H9 (cell line): ENCODE data around the gene FAM174C. TPM values are rescaled to one million over a fixed set of nuclear protein-coding genes. Genes with fewer than 3 reads are reported as not detected.

Experiments used
- DNase-seq: peaks from one replicate; pipeline ENCODE4 v3.0.0-alpha.2; 2017
- H2AFZ ChIP-seq: one replicate; pipeline ENCODE4 v1.6.1; 2013; ENCODE audit warnings: mild to moderate bottlenecking, low read length, control low read depth, moderate library complexity
- H2AK5ac ChIP-seq: 2 replicates; pipeline ENCODE4 v1.6.1; 2013; ENCODE audit warnings: low read length, control low read depth, mixed read lengths; ENCODE audit not compliant: insufficient read length
- H2BK120ac ChIP-seq: one replicate; pipeline ENCODE4 v1.6.1; 2013; ENCODE audit warnings: low read depth, mild to moderate bottlenecking, low read length, control low read depth, inconsistent platforms; ENCODE audit not compliant: poor library complexity, severe bottlenecking
- H2BK12ac ChIP-seq: 2 replicates; pipeline ENCODE4 v1.6.1; 2013; ENCODE audit warnings: low read length, control low read depth, mixed read lengths, low read depth; ENCODE audit not compliant: insufficient read length
- H2BK15ac ChIP-seq: 2 replicates; pipeline ENCODE4 v1.6.1; 2013; ENCODE audit warnings: low read depth, low read length, control low read depth
- H2BK20ac ChIP-seq: one replicate; pipeline ENCODE4 v1.6.1; 2013; ENCODE audit warnings: low read depth, mild to moderate bottlenecking, low read length, control low read depth, inconsistent platforms; ENCODE audit not compliant: poor library complexity, severe bottlenecking
- H2BK5ac ChIP-seq: 2 replicates; pipeline ENCODE4 v1.6.1; 2013; ENCODE audit warnings: low read length, control low read depth, mixed read lengths; ENCODE audit not compliant: insufficient read length
- H3K14ac ChIP-seq: 2 replicates; pipeline ENCODE4 v1.6.1; 2013; ENCODE audit warnings: low read length, control low read depth; ENCODE audit not compliant: insufficient read depth
- H3K18ac ChIP-seq: 2 replicates; pipeline ENCODE4 v1.6.1; 2013; ENCODE audit warnings: low read depth, mild to moderate bottlenecking, mixed read lengths, low read length, control low read depth; ENCODE audit not compliant: insufficient read length
- H3K23ac ChIP-seq: 2 replicates; pipeline ENCODE4 v1.6.1; 2013; ENCODE audit warnings: low read length, control low read depth, mixed read lengths, low read depth; ENCODE audit not compliant: insufficient read length
- H3K23me2 ChIP-seq: 2 replicates; pipeline ENCODE4 v1.6.1; 2013; ENCODE audit warnings: low read depth, mild to moderate bottlenecking, mixed read lengths, low read length, control low read depth; ENCODE audit not compliant: insufficient read length, poor library complexity, severe bottlenecking
- H3K27ac ChIP-seq: 2 replicates; pipeline ENCODE4 v1.5.1; 2013; ENCODE audit warnings: low read length, control low read depth, mixed read lengths, low read depth; ENCODE audit not compliant: insufficient read length
- H3K27me3 ChIP-seq: 2 replicates; pipeline ENCODE4 v1.6.1; 2013; ENCODE audit warnings: low read length, control low read depth, inconsistent platforms; ENCODE audit not compliant: insufficient read depth
- H3K4ac ChIP-seq: 2 replicates; pipeline ENCODE4 v1.6.1; 2013; ENCODE audit warnings: low read depth, mild to moderate bottlenecking, control low read depth, inconsistent platforms, low read length, moderate library complexity
- H3K4me1 ChIP-seq: 2 replicates; pipeline ENCODE4 v1.6.1; 2013; ENCODE audit warnings: low read length, control low read depth, inconsistent platforms; ENCODE audit not compliant: insufficient read depth
- H3K4me2 ChIP-seq: 2 replicates; pipeline ENCODE4 v1.6.1; 2013; ENCODE audit warnings: low read length, control low read depth, mixed read lengths; ENCODE audit not compliant: insufficient read length, insufficient read depth
- H3K56ac ChIP-seq: 2 replicates; pipeline ENCODE4 v1.6.1; 2013; ENCODE audit warnings: low read depth, mild to moderate bottlenecking, mixed read lengths, low read length, control low read depth; ENCODE audit not compliant: insufficient read length
- H3K79me1 ChIP-seq: 2 replicates; pipeline ENCODE4 v1.6.1; 2013; ENCODE audit warnings: low read depth, mild to moderate bottlenecking, moderate library complexity, low read length, control low read depth, inconsistent platforms; ENCODE audit not compliant: insufficient read depth, poor library complexity, severe bottlenecking
- H3K79me2 ChIP-seq: 2 replicates; pipeline ENCODE4 v1.6.1; 2013; ENCODE audit warnings: low read length, control low read depth, inconsistent platforms; ENCODE audit not compliant: insufficient read depth
- H3K9ac ChIP-seq: 2 replicates; pipeline ENCODE4 v1.6.1; 2013; ENCODE audit warnings: low read length, control low read depth, mixed read lengths; ENCODE audit not compliant: insufficient read length; ENCODE audit errors: extremely low read depth
- H3K9me3 ChIP-seq: one replicate; pipeline ENCODE4 v1.6.1; 2013; ENCODE audit warnings: low read depth, low read length, inconsistent platforms; ENCODE audit not compliant: control insufficient read depth
- H3T11ph ChIP-seq: one replicate; pipeline ENCODE4 v1.6.1; 2013; ENCODE audit warnings: mild to moderate bottlenecking, low read length, control low read depth, inconsistent platforms
- H4K20me1 ChIP-seq: one replicate; pipeline ENCODE4 v1.6.1; 2013; ENCODE audit not compliant: control insufficient read depth, insufficient read length, insufficient read depth
- H4K5ac ChIP-seq: 2 replicates; pipeline ENCODE4 v1.6.1; 2013; ENCODE audit warnings: low read depth, mild to moderate bottlenecking, mixed read lengths, low read length, control low read depth; ENCODE audit not compliant: insufficient read length
- H4K8ac ChIP-seq: replicated peaks from 2 replicates; pipeline ENCODE4 v1.6.1; 2013; ENCODE audit warnings: low read length, control low read depth, mixed read lengths, low read depth; ENCODE audit not compliant: insufficient read length
- H4K91ac ChIP-seq: 2 replicates; pipeline ENCODE4 v1.6.1; 2013; ENCODE audit warnings: low read depth, mild to moderate bottlenecking, moderate library complexity, mixed read lengths, low read length, control low read depth; ENCODE audit not compliant: insufficient read length
- H3K27ac Mint-ChIP-seq, 3 experiments: 2 replicates in 2 of 3; 3 replicates in 1 of 3; pipeline ENCODE4 v1.8.0; 2020 to 2021; ENCODE audit warnings: mixed read lengths in 3 of 3, mild to moderate bottlenecking in 1 of 3, moderate library complexity in 1 of 3
- H3K27me3 Mint-ChIP-seq: 2 replicates; pipeline ENCODE4 v1.8.0; 2021; ENCODE audit warnings: low read depth, mild to moderate bottlenecking, moderate library complexity, mixed read lengths
- H3K36me3 Mint-ChIP-seq, 3 experiments: 2 replicates in 2 of 3; 3 replicates in 1 of 3; pipeline ENCODE4 v1.8.0; 2020 to 2021; ENCODE audit warnings: low read depth in 3 of 3, mixed read lengths in 3 of 3; ENCODE audit not compliant: insufficient read depth in 1 of 3
- H3K4me1 Mint-ChIP-seq, 2 experiments: 2 replicates each; pipeline ENCODE4 v1.8.0; 2020; ENCODE audit warnings: mixed read lengths in 2 of 2
- H3K4me3 Mint-ChIP-seq, 2 experiments: 2 replicates in 1 of 2; 3 replicates in 1 of 2; pipeline ENCODE4 v1.8.0; 2020 to 2021; ENCODE audit warnings: mild to moderate bottlenecking in 2 of 2, mixed read lengths in 2 of 2, moderate library complexity in 1 of 2
- H3K9me3 Mint-ChIP-seq, 2 experiments: 2 replicates in 1 of 2; 3 replicates in 1 of 2; pipeline ENCODE4 v1.8.0; 2020; ENCODE audit warnings: mild to moderate bottlenecking in 2 of 2, mixed read lengths in 2 of 2, moderate library complexity in 1 of 2
- WGBS: extraction: QIAGEN DNeasy Blood & Tissue Kit; methylation state at CpG from one replicate; pipeline ENCODE4 v1.1.7; 2013; ENCODE audit warnings: missing lambda C conversion rate, low lambda C conversion rate, mixed read lengths; ENCODE audit not compliant: insufficient read length; ENCODE audit errors: extremely low coverage; 5-methylcytosine and 5-hydroxymethylcytosine counted together
- total RNA-seq: library from RNA; stranded (reverse); gene quantifications from 2 replicates; pipeline ENCODE4 v1.2.1, GENCODE V29; 2021
- TF ChIP-seq, protein P1 (sequence below): fragments of 200-600 bp; sonication (generic); conservative IDR thresholded peaks from 3 replicates; pipeline ENCODE4 v1.8.0; 2021; ENCODE audit warnings: antibody characterized with exemption, mild to moderate bottlenecking

FAM174C gene
- total RNA-seq, 1 experiment from 2014 or later = 63.0 TPM

DNA sequence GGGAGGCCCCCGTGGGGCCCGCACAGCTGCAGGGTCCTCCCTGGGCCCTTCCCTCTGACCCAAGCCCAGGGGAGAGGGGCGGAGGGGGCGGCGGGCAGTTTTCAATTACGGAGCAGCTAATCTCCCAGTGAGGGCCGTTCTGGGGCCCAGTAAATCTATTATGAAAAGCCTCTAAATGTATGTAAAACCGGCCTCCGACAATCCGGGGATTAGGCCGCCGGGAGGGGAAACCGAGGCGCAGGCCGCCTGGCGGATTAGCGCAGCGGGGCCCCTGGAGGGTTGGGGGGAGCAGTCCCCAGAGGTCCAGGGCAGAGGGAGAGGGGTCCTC, 35.5 kb downstream of the FAM174C start:
- Histone ChIP-seq H3K4me1 (no peaks in the 10 kb centered on the region), H4K5ac (no peak overlapping the region), H3K79me2 (no peaks in the 10 kb centered on the region), H3K14ac (no peak overlapping the region), H3T11ph (no peak overlapping the region), H3K23ac (no peak overlapping the region), H3K9me3 (no peaks in the 10 kb centered on the region), H4K20me1 (no peaks in the 10 kb centered on the region), H3K27ac (no peak overlapping the region), H2BK120ac (no peak overlapping the region), H3K56ac (no peak overlapping the region), H3K27me3 (no peaks in the 10 kb centered on the region), H4K8ac (no peak overlapping the region), H2BK12ac (no peak overlapping the region), H2BK15ac (no peak overlapping the region), H2BK5ac (no peak overlapping the region), H3K9ac (no peak overlapping the region), H3K4ac (no peak overlapping the region), H3K18ac (no peak overlapping the region), H3K23me2 (peaks cover 5% of the 10 kb centered on the region), H2AK5ac (no peak overlapping the region), H4K91ac (no peak overlapping the region), H3K4me2 (no peak overlapping the region), H3K79me1 (no peaks in the 10 kb centered on the region), H2AFZ (no peak overlapping the region), H2BK20ac (no peak overlapping the region)
- no peak for DNase-seq
- no peak overlapping the region for H3K4me3 Mint-ChIP-seq
- no peak overlapping the region for H3K27ac Mint-ChIP-seq
- no CpG with 5 or more reads among the region's 18 CpGs for WGBS
- TF ChIP-seq, protein P1, sequence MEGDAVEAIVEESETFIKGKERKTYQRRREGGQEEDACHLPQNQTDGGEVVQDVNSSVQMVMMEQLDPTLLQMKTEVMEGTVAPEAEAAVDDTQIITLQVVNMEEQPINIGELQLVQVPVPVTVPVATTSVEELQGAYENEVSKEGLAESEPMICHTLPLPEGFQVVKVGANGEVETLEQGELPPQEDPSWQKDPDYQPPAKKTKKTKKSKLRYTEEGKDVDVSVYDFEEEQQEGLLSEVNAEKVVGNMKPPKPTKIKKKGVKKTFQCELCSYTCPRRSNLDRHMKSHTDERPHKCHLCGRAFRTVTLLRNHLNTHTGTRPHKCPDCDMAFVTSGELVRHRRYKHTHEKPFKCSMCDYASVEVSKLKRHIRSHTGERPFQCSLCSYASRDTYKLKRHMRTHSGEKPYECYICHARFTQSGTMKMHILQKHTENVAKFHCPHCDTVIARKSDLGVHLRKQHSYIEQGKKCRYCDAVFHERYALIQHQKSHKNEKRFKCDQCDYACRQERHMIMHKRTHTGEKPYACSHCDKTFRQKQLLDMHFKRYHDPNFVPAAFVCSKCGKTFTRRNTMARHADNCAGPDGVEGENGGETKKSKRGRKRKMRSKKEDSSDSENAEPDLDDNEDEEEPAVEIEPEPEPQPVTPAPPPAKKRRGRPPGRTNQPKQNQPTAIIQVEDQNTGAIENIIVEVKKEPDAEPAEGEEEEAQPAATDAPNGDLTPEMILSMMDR = no peak
- H3K36me3 Mint-ChIP-seq = no peaks in the 10 kb centered on the region
- peaks cover 0 to 15% of the 10 kb centered on the region in 2 experiments; a peak in 2 of 4 replicates for H3K4me1 Mint-ChIP-seq
- H3K27me3 Mint-ChIP-seq = peaks cover 7% of the 10 kb centered on the region; the same call in 1 of the 2 replicates
- no peaks in the 10 kb centered on the region for H3K9me3 Mint-ChIP-seq
